NCI-H187 (cell line): ENCODE data around the gene NUBPL.
"Not testable (repeated sequence)": the region's sequence is repeated elsewhere in the genome, so short reads cannot be mapped to it uniquely, and the experiment has no call there.

Experiments used
- DNase-seq, 2 experiments: peaks; one replicate each; lab custom pipeline; 2025; lab: John Stamatoyannopoulos, UW

The NUBPL gene

DNA sequence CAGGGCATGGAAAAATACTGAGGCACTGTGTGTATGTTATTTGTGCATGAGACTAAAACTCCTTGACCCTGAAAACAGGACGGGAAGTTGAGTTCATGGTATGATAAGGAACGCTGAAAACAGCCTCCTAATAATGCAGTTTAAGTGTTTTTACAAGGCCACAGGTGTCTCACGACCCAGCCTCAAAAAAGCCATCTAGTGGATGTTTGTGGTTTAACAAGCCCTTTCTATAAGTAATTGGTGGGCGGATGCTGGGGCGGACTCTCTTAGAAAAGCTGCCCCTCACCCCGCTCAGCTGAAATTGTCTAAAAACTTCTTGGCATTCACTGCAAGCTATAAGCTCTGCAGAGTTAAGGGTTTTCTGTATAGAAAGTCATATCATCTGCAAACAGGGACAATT, 184.5 kb downstream of the NUBPL start:
- no peak for DNase-seq

DNA sequence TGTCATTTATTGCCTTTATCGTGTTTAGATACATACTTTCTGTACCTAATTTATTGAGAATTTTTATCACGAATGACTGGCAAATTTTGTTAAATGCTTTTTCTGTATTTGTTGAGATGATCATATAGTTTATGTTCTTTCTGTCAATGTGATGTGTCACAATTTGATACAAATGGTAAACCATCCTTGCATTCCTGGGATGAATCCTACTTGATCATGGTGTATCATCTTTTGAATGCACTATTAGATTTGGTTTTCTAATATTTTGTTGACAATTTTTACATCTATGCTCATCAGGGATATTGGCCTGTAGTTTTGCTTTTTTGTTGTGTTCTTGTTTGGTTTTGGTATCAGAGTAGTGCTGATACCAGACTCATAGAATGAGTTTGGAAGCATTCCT, 185.1 kb downstream of the NUBPL start:
- no peak for DNase-seq

DNA sequence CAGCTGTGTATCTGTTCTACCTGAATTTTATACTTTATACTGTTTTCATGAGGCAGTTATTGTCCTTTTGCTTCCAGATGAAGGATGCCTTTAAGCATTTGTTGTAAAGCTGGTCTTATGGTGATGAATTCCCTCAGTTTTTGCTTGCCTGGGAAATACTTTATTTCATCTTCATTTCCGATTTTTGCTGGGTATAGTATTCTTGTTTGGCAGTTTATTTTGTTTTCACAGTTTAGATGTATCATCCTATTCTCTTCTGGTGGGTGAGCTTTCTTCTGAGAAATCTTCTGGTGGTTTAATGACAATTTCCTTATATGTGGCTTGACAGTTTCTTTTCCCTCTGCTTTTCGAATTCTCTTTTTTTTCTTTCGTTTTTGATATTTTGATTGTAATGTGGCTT, 188.1 kb downstream of the NUBPL start:
- no peak for DNase-seq

DNA sequence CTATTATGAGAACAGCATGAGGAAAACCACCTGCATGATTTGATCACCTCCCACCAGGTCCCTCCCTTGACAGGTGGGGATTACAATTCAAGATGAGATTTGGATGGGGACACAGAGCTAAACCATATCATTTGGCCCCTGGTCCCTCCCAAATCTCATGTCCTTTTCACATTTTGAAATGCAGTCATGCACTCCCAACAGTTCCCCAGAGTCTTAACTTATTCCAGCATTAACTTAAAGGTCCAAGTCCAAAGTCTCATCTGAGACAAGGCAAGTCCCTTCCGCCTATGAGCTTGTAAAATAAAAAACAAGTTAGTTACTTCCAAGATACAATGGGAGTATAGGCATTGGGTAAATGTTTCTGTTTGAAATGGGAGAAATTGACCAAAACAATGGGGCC, 189.8 kb downstream of the NUBPL start:
- DNase-seq: not testable (repeated sequence)

DNA sequence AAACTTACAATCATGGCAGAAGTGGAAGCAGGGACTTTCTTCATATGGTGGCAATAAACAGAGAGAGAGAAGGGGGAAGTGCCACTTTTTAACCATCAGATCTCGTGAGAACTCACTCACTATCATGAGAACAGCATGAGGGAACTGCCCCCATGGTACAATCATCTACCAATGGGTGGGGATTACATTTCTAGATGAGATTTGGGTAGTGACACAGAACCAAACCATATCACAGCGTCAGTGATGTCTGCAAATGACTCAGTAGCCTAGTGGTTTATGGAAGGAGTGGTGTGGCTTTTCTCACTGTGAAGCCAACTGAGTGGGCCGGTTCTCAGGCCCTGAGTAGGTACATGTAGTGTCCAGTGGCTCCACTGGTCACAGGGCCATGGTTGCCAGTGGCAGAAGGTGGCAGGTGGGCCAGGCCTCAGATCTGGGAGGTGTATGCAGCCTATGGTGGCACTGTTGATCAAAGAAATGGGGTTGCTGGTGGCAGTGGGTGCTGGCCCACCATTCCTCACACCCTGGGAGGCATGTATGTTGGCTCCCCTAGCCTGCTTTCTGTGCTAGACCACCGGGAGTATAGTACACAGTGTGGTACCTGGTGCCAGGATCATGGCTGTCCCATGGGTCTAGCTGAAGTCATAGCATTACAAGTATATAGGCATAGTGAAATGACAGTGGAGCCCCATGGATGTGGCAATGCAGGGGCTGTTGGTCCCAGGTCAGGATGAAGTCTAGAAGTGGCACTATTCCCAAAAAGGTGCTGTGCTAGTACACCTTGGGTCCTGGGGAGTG, 191.9 kb downstream of the NUBPL start:
- DNase-seq: no peak

DNA sequence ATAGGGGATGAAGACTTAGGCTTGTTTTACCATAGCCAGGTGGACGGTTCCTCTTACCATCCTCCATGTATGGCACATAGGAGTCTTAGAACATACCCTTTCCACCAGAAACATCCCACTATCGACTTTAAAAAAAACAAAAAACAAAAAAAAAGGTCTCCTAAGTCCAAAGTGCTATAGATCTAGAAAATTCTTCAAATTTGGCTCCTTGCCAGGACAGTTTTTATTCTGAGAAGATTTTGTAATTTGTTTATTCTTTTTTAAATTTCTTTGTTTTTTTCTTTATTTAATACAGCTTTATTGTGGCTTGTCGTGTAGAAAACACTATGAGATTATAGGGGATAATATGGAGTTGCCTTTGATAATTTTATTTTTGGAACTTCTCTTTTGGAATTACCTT, 197.7 kb downstream of the NUBPL start:
- DNase-seq: no peak

DNA sequence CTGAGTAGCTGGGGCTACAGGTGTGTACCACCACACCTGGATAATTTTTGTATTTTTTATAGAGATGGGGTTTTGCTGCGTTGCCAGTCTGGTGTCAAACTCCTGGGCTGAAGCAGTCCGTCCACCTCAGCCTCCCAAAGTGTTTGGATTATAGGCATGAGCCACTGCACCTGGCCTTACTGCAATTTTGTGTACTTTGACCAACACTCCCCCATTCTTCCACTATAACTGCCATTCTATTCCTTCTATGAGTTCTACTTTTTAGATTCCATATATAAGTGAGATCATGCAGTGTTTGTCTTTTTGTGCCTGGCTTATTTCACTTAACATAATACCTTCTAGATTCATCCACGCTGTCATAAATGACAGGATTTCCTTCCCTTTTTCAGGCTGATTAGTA, 199.1 kb downstream of the NUBPL start:
- no peak for DNase-seq

DNA sequence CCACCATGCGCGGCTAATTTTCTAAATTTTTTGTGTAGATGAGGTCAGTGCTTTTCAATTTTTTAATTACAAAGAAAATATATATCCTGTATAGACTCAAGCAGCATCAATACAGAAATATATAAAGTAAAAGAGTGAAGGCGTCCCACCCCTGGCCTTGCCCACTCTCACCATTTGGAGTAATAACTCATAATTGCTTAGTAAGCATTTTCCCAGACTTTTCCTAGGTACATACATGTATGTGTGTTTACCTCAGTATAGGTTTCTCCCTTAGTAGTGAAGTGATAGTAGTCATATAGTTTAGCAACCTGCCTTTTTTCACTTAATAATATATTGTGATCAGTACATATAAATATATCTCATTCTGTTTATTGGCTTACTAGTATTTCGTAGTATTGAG, 200.1 kb downstream of the NUBPL start:
- no peak for DNase-seq

DNA sequence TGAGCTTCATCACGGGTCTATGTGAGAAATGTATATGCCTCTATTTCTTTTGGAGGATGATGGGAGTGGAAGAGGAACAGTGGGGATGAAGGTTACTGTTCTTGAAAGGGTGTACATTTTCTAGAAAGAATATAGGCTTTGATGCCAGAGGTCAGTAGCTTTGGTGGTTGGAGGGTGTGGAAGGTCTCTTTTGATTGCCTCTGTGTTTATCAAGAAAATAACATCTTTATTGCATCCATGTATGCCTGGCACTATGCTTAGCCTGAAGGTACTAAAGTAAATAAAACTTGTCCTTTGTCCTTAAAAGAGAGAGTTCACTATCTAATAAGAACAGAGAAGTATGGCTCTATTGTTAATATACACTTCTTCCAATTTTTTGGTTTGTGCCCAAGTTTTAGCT, 201.8 kb downstream of the NUBPL start:
- no peak for DNase-seq

DNA sequence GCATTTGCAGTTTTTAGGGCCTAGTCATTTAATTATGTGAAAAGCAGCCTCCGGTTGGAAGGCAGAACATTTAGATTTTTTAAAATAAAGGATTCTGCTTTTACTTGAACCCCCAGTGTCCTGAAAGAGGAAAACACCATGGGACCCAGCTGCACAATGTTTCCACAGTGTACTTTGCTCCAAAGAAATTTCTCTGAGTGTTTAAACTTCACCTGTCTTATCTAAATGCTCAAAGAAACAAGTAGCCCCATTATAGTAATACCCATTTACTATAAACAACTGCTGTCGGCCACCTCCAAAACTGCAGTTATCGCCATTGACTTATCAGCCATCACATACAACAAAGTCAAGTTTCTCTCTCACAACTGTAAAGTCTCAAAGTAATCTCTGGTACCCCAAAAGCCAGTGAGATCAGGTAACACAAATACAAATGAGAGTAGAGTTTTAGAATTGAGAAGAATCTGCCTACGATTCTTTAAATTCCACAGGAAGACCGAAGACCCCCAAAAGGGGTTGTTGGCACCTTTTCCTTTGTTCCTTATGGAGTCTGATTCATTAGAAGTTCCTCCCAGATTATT, 205.2 kb downstream of the NUBPL start:
- no peak for DNase-seq

DNA sequence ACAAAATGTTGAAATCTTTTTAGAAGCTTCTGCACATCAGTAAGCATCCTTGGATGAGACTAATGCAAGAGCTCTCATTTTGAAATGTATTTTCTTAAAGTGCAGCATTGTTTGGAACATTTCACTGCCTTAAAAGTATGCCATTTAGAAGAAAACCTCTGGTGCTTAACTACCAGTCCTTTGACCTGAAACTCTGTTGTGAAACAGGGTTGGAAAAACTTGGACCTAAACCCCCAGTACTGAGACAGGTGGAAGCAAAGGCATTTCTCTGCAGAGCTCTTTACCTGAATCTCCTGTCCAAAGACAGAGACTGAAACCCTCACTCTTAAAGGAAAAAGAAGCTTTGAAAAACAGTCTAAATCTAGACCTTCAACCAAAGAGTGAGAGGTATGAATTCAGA, 207.2 kb downstream of the NUBPL start:
- DNase-seq: no peak

DNA sequence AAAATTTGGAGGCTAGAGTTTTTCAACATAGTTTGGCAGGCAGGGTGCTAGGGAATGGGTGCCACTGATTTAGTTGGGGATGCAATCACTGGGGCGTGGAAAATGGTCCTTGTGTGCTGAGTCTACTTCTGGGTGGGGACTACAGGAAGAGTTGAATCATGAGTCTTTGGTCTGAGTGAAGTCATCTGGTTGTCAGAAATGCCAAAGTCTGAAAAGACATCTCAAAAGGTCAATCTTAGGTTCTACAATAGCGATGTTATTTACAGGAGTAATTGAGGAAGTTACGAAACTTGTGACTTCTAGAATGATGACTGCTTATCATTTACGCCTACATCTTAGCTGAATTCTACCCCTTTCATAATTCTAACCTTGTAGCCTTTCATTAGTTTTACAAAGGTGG, 209.1 kb downstream of the NUBPL start:
- DNase-seq: no peak

DNA sequence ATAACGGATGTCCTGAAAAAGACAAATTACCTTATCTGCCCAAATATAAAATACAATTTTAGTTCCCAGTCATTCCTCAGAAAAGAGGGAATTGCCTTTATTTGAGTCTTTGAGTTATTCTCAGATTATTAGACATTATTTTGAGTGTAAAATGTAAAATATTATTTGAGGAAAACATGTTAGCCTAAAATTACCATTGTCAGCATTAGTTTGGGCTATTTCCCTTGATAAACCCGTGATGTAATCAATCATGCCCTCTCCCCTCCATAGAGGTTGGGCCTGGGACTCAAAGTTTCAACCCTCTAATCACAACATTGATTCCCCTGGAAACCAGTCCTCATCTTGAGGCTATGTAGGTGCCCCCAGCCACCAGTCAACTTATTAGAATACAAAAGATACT, 213.4 kb downstream of the NUBPL start:
- no peak for DNase-seq

DNA sequence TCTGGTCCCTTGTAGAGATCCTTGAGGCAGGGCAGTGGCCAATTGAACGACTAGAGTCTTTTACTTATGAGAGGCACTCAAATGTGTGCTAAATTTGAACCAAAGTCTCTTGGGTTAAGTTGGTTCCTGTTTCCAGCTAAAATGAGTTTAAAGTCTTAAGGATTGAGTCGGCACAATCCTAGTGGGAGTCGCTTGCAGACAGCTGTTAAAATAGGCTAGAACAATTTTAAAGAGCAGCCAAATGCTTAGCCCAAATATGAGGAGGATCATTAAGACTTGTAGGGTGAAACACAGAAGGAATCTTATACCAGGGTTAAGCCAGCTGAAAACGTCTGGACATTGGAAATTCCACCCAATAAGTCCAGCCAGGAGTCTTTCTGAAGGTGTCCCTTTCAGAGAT, 216.1 kb downstream of the NUBPL start:
- DNase-seq: no peak

DNA sequence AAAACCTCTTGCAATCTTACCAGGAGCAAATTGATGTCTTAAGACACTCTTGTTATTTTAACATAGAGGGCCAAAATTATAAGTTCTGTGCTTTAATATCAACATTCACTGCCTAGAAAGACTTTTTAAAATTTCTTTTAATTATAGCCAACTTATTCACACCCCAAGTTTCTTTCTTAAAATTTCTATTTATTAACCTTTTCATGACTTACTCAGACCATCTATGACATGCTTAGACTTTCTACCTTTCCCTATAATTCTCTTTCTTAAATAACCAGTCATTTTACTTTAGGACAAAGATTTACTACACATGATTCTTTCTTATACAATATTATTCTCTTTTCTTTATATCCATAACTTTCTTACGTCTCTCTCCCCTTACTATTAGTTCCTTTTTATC, 220.4 kb downstream of the NUBPL start:
- DNase-seq: no peak

DNA sequence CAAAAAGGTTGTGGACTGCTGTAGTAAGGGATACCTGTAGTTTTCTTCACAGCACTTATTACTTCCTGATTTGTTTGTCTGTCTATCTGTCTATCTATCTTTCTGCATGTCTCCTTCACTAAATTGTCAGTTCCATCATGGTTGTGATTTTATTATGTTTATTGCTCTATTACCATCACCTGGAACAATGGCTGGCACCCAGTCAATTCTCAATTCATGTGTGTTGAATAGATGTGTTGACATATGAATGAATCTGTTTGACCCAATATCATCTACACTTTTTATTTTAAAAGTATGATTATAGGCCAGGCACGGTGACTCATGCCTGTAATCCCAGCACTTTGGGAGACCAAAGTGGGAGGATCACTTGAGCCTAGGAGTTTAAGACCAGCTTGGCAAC, 224.4 kb downstream of the NUBPL start:
- DNase-seq: no peak

DNA sequence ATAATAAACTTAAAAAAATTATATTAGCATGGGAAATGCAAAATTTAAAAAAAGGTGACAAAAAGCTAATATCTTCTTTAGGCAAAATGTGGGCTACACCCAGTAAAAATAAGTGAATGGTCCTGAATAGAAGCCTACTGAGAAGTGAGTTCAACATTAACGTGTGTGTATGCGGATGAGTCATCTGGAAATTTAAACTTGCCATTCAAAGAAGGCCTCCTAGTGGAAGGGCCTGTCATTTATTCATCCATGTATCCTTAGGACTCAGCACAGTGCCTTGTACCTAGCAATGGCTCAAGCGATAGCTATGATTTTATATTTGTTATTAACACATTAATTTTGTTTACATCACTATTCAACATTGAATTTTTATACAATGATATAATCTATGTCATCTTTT, 226.2 kb downstream of the NUBPL start:
- DNase-seq: no peak

DNA sequence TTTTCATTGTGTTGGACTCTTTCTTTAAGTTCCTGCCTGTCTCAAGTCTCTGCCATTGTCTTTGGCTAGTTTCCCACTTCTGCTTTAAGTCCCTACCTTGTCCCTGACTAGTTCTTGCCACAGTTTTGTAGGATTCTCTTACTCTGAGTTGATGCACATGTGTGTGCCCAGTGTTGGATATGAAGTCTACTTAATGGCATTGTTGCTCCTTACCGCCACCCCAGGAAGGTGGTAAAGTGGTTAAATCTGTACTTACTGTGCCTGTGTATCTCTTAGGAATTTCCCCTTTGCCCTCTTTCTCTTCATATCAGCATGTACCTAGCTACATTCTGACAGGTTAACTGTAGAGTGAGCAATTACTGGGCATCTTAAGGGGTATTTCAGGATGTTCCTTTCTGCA, 227.1 kb downstream of the NUBPL start:
- no peak for DNase-seq

DNA sequence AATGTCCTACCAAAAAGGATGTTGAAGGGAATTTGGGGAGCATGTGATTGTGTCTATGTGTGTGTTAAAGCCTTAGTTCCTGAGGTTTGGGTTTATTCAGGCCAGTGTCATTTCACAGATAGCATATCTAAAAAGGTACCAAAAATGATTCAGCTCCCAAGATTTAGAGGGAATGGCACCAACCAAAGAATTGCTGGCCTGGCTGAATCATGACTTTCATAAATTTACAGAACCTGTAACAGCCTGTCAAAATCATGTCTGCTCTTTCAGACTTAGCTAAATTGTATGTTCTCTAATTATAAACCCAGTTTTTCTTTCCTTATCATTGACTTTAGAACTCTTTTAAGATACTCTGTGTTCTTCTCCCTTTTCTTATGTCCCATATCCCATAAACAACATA, 231.5 kb downstream of the NUBPL start:
- DNase-seq: no peak

DNA sequence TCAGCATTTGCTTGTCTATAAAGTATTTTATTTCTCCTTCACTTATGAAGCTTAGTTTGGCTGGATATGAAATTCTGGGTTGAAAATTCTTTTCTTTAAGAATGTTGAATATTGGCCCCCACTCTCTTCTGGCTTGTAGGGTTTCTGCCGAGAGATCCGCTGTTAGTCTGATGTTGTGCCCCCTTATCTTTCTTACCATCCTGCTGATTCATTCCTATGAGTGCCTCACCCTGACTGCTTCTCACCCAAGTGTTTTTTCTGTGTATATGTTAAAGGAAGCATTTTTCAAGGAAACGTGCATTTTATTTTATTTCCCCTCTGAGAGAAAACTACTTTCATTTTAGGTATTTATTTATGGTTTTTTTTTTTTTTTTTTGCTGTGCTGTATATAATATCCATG, 236.7 kb downstream of the NUBPL start:
- not testable (repeated sequence) for DNase-seq

DNA sequence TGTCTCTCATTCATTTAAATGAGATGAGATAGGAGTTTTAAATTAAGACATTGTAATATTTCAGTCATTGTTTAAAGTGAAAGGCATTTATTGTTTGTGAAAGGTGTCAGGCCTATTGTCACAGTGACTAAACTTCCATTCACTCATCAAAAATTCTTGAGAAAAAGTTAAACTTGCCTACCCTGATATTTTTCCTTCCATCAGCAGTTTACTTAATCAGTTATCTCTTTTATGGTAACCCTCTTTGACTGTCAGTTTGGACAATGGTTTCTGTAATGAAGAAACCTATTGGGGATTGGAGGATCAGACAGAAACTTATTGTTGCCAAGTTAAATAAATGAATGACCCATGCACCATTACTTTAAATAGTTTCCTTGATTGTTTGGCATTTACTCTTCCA, 241.6 kb downstream of the NUBPL start:
- no peak for DNase-seq

DNA sequence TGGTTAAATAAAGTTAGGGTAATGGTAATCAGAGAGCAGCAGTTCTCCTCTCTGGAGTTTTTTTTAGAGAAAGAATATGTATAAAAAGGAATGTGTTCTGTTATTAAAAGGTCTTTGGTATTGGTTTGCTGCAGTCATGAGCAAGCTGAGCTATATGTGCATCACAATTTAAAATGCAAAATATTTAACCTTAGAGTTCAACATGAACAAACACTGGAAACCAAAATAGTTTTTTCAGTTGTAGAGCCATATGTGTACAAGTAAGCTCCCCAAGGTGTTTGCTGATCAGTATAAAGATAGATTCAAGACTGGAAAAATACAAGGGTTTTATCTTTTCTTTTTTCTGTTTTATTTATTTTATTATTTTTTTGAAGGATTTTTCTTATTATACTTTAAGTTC, 245.0 kb downstream of the NUBPL start:
- DNase-seq: no peak

DNA sequence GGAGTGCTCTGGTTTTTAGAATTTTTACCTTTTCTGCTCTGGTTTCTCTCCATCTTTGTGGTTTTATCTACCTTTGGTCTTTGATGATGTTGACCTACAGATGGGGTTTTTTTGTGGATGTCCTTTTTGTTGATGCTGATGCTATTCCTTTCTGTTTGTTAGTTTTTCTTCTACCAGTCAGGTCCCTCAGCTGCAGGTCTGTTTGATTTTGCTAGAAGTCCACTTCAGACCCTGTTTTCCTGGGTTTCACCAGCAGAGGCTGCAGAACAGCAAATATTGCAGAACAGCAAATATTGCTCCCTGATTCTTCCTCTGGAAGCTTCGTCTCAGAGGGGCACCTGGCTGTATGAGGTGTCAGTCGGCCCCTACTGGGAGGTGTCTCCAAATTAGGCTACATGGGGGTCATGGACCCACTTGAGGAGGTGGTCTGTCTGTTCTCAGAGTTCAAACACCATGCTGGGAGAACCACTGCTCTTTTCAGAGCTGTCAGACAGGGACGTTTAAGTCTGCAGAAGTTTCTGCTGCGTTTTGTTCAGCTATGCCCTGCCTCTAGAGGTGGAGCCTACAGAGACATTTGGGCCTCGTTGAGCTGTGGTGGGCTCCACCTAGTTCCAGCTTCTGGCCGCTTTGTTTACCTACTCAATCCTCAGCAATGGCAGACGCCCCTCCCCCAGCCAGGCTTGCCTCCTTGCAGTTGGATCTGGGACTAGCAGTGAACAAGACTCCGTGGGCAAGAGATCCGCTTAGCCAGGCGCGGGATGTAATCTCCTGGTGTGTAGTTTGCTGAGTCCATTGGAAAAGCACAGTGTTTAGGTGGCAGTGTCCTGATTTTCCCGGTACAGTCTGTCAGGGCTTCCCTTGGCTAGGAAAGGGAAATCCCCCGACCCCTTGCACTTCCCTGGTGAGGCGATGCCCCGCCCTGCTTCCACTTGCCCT, 250.8 kb downstream of the NUBPL start:
- not testable (repeated sequence) for DNase-seq
